Esophagus muscularis mucosa (tissue), 4 donors: ENCODE data around the gene ERC2.

Experiments
- CTCF ChIP-seq, 3 experiments: fragments of 200-600 bp in 2 of 3; fragments of 450-650 bp in 1 of 3; sonication (generic) in 2 of 3; IDR thresholded peaks; one replicate each; pipeline ENCODE4 v1.5.1; 2017 to 2019; ENCODE audit warnings: antibody characterized with exemption in 3 of 3, mild to moderate bottlenecking in 2 of 3, moderate library complexity in 1 of 3
- EP300 ChIP-seq: sonication (generic); formaldehyde crosslinking; IDR thresholded peaks from one replicate; pipeline ENCODE4 v1.6.1; 2017; ENCODE audit warnings: antibody characterized with exemption
- POLR2A ChIP-seq: fragments of 450-650 bp; IDR thresholded peaks from one replicate; pipeline ENCODE4 v1.6.1; 2017; ENCODE audit warnings: antibody characterized with exemption, moderate library complexity, mild to moderate bottlenecking, low read depth
- POLR2AphosphoS5 ChIP-seq, 2 donors: sonication (generic); formaldehyde crosslinking; IDR thresholded peaks; one replicate each; pipeline ENCODE4 v1.6.1; 2017; ENCODE audit warnings: antibody characterized with exemption in 2 of 2

GRCh38 chr3:56219894-56220805 is 248.1 kb downstream of the ERC2 start:
- TF ChIP-seq POLR2AphosphoS5 (IDR thresholded peaks at IDR 0.05) (no peak), CTCF (IDR thresholded peaks at IDR 0.05) (no peak), POLR2A (no peak), EP300 (no peak)
